PFSK-1 (cell line): ENCODE measurements around the gene SNX3.

Source experiments
- FOXP2 ChIP-seq: optimal IDR thresholded peaks from 2 replicates; pipeline ENCODE3; 2011; ENCODE audit warnings: borderline replicate concordance, control low read depth, inconsistent platforms; ENCODE audit not compliant: insufficient read depth; ENCODE audit errors: extremely low read length, extremely low read depth
- POLR2AphosphoS5 ChIP-seq: IDR thresholded peaks from 2 replicates; pipeline ENCODE4 v1.6.1; 2012; ENCODE audit warnings: low read depth, mild to moderate bottlenecking, control low read depth, low read length, moderate library complexity
- REST ChIP-seq, 2 experiments: IDR thresholded peaks; 2 replicates each; pipeline versions ENCODE4 v1.6.1 to v1.8.0; 2011 to 2012; ENCODE audit warnings: low read depth in 2 of 2, low read length in 2 of 2, control low read depth in 1 of 2, inconsistent platforms in 1 of 2, mild to moderate bottlenecking in 1 of 2, moderate library complexity in 1 of 2; ENCODE audit not compliant: insufficient read depth in 1 of 2
- SIN3A ChIP-seq: IDR thresholded peaks from 2 replicates; pipeline ENCODE4 v1.6.1; 2012; ENCODE audit warnings: mild to moderate bottlenecking, low read length, moderate library complexity, borderline replicate concordance; ENCODE audit not compliant: insufficient read depth
- TAF1 ChIP-seq: IDR thresholded peaks from 2 replicates; pipeline ENCODE4 v1.6.1; 2012; ENCODE audit warnings: low read length, control low read depth, borderline replicate concordance; ENCODE audit not compliant: insufficient read depth

DNA sequence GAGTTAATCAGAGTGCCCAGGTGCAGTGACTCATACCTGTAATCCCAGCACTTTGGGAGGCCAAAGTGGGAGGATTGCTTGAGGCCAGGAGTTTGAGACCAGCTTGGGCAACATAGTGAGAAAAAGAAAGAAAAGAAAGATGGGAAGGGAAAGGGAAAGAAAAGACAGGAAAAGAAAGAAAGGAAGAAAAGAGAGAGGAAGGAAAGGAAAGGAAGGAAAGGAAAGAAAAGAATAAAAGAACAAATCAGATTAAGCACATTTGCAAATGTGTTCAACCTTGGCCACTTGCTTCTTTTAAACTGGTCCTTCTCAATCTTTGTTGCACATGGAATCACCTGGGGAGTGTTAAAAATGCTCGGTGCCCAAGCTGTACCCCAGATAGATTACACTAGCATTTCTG is 67.0 kb downstream of the SNX3 start:
- TF ChIP-seq POLR2AphosphoS5 (no peak), TAF1 (no peak), FOXP2 (no peak), REST (IDR thresholded peaks at IDR 0.05; ENCODE audit: insufficient read depth in 1 of 2, low read depth in 2 of 2, low read length in 2 of 2) (no peak), SIN3A (no peak)
